Suppressor macrophage (primary cell): ENCODE measurements around the gene TNFSF9.
"Not testable (repeated sequence)": the region's sequence is repeated elsewhere in the genome, so short reads cannot be mapped to it uniquely, and the experiment has no call there.

Source experiments
- DNase-seq, 4 experiments: peaks; one replicate each; pipeline ENCODE4 v3.0.0-alpha.2; 2020 to 2022

The TNFSF9 gene

DNA sequence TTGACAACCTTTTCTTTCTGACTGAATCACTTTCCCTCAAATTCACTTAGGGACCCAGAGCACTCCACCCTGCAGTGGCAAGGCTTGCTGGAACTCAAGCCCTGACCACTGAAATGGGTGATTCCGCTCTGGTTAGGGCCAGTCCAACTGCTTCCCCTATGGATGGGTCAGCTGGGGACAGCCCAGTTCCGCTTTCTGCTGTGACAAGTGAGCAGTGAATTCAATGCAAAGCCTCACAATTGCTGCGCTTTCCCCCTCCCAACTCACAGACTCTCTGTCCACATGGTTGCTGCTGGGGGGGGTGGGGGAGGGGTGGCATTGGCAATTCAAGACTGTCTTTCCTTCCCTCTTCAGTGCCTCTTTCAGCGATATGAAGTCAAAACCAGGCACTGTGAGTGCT, 41.4 kb downstream of the TNFSF9 start:
- peak; percentile 87 to 93 (median 91) for DNase-seq

DNA sequence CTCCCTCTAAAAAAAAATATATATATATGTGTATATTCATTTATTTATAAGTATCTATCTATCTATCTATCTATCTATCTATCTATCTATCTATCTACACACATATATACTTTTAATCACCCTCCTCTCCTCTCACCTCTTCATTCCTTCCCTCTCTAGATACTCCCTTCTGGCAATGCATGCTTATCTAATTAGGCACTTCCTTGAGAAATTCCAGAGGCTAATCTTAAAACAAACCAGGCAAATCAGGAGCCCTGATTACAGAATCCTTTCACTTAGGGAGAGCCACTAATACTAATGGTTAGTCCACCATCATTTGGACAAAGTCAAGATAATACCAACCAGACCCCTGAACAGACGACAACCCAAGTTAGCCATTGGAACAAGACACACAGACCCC, 42.5 kb downstream of the TNFSF9 start:
- no peak for DNase-seq

DNA sequence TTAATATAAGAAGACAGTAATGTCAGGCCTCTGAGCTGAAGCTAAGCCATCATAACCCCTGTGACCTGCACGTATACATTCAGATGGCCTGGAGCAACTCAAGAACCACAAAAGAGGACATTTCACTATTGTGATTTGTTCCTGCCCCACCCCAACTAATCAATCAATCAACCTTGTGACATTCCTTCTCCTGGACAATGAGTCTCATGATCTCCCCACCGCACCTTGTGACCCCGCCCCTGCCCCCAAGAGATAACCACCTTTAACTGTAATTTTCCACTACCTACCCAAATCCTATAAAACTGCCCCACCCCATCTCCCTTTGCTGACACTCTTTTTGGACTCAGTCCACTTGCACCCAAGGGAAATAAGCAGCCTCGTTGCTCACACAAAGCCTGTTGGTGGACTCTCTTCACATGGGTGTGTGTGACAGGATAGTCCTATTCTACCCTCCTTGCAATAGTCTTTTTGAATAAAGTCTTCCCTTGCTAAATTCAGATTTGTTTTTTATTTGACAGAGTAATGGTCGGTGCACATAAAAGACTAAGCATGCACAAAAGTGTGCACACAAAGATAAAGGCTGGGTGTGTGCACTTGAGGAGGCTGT, 46.1 kb downstream of the TNFSF9 start:
- no peak for DNase-seq

DNA sequence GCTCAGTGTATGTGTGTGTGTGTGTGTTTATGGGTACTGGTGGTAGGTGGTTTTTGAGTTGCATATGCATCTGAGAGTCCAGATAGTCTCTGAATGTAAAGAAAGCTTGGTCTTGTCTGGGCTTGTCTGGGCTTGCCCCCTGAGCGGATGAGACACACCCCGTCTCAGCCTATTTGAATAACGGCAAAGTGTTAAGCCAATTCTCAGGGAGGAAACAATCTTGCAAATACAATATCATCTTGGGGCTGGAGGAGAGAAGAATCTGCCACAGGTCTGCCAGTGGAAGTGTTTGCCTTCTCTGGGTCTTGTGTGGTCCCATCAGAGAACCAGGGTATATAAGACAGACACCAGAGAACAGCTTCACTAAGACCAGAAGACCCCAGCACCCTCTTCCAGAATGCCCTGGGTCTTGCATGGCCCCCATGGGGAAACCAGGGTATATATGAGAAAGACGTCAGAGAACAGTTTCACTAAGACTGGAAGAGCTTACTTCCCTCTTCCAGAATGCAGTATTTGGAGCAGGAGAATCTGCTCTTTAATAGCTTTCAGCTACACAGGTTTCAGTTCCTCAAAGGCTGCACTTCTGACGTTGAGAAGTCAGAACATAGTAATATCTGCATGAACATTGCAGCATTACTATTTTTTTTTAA, 46.8 kb downstream of the TNFSF9 start:
- DNase-seq, result peak; percentile 82 to 97 (median 89)

DNA sequence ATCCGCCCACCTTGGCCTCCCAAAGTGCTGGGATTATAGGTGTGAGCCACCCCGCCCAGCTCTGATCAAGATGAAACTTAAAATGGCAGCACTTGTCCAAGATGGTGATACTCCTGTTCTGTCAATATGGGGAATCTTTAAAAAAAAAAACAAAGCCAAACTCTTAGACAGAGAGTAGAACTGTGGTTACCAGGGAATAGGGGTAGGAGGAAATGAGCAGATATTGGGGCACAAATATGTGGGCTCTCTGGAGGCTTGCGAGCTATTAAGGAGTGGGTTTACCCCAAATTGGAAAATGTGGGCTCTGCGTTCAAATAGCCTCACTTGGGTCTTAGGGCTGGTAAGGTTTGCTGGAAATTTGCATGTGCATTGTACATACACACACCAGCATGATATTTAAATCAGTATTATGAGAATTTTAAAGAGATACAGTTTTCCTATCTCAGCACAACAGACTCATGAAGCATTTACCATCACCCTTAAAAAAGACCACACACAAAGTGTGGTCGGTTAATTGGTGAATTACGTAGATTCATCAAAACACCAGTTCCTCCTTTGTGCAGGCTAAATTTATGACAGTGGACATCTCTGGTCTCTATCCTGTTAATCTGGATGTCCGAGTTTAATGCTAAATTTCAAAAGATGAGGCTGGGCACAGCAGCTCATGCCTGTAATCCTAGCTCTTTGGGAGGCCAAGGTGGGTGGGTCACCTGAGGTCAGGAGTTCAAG, 48.8 kb downstream of the TNFSF9 start:
- no peak for DNase-seq

DNA sequence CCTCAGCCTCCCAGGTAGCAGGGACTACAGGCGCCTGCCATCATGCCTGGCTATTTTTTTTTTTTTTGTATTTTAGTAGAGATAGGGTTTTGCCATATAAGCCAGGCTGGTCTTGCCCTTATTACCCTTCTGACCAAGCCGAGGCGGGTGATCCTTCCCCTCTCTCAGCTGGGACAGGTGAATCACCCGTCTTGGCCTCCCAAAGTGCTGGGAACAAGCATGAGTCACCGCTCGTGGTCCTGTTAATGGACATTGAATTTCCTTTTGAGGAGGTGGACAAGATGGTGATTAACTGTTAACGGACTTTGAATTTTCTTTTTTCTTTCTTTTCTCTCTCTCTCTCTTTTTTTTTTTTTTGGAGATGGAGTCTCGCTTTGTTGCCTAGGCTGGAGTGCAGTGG, 49.5 kb downstream of the TNFSF9 start:
- peak in 1 of 4 experiments; percentile 54 for DNase-seq

DNA sequence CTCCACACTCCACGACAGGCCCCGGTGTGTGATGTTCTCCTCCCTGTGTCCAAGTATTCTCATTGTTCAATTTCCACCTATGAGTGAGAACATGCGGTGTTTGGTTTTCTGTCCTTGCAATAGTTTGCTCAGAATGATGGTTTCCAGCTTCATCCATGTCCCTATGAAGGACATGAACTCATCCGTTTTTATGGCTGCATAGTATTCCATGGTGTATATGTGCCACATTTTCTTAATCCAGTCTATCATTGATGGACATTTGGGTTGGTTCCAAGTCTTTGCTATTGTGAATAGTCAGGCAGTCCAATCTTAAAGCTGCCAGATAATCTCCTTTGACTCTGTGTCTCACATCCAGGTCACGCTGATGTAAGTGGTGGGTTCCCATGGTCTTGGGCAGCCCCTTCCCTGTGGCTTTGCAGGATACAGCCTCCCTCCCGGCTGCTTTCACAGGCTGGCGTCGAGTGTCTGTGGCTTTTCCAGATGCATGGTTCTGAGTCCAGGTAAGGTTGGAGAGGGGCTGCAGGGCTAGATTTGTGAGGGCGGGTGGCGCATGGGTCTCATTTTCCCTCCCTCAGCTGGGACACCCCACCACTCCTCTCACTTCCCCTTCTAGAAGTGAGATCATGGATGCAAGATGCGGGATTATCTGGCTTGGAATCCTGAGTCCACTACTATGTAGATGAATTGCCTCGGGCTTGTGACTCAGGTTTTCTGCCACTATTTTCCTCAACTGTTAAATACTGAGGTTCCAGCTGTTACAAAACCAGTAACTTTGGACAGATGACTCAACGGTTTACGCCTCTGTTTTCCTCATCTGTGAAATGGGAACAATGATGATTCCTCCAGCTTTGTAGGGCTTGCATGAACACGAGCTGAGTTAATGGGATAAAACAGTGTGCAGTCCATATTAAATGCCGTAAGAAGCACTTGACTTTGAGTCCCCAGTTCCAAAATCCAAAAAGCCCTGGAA, 52.0 kb downstream of the TNFSF9 start:
- DNase-seq, result not testable (repeated sequence)
